ENCODE measurements around the gene PCGF1. TPM values are rescaled to one million over a fixed set of nuclear protein-coding genes. Genes with fewer than 3 reads are reported as not detected.

The PCGF1 gene
- total and polyA plus RNA-seq, 9 of the 15 experiments (the other 6 are each of a cell fraction or from before 2014, with no cell fraction given), result 20.3 to 45.7 (median 29.3) TPM

- Histone ChIP-seq H3K4me2 (ENCODE audit: insufficient read depth, low read length) (no peak overlapping the region), H3K9ac (ENCODE audit: insufficient read depth in 1 of 2, low read depth in 2 of 2, low read length in 2 of 2) (no peak overlapping the region), H2AFZ (ENCODE audit: low read depth, low read length) (no peak overlapping the region), H3K9me1 (ENCODE audit: control insufficient read depth, insufficient read depth, low read length) (no peaks in the 10 kb centered on the region), H3K9me3 (replicated peaks; ENCODE audit: control insufficient read depth, insufficient read depth, low read depth, low read length) (no peaks in the 10 kb centered on the region), H3K79me2 (ENCODE audit: control insufficient read depth, insufficient read depth, low read length) (peaks cover 25% of the 10 kb centered on the region), H4K20me1 (replicated peaks; ENCODE audit: control insufficient read depth, insufficient read depth, low read length) (no peaks in the 10 kb centered on the region; the same call in 1 of the 2 replicates), H3K4me1 (replicated peaks in 1 of 2; ENCODE audit: control insufficient read depth in 2 of 2, insufficient read depth in 2 of 2, low read length in 2 of 2) (peaks cover 8 to 23% of the 10 kb centered on the region in 2 experiments; a peak in 4 of 5 replicates), H3K27me3 (ENCODE audit: control insufficient read depth in 2 of 2, insufficient read depth in 2 of 2, low read length in 2 of 2) (no peaks in the 10 kb centered on the region), H3K4me3 (no peak overlapping the region), H3K36me3 (ENCODE audit: control insufficient read depth, insufficient read depth, low read length) (peaks cover 31% of the 10 kb centered on the region; the same call in 2 of the 3 replicates), H3K27ac (ENCODE audit: extremely low read depth, low read depth, low read length) (no peak overlapping the region)
- intact Hi-C loops (cut with micrococcal nuclease) (no loop called here), in situ Hi-C loops (cut with MboI) (loop anchor here (5.0 kb wide), 1 partner anchor 86 kb away; no protein-coding TSS in a partner anchor)
- FAIRE-seq (no peak), DNase-seq (ENCODE audit: extremely low read depth in 1 of 4, low spot score in 3 of 4) (no peak), ATAC-seq (no peak)
- no TSS peak for BruUV-seq (replicated peaks)
- ChIA-PET CTCF (ENCODE audit: low intra/inter-chr PET ratio) (no interaction called here), POLR2A (no interaction called here)
- 93% methylated on average over 2 of the region's 2 CpGs for WGBS (ENCODE audit: insufficient coverage, low coverage, missing lambda C conversion rate)
- TF ChIP-seq ZBTB34 (CRISPR knock-in tag; IDR thresholded peaks at IDR 0.05) (no peak), PBX2 (CRISPR knock-in tag; IDR thresholded peaks at IDR 0.05; ENCODE audit: low read depth) (no peak), PBX2 (tag; conservative IDR thresholded peaks at IDR 0.05; ENCODE audit: low read depth) (no peak), MTA3 (IDR thresholded peaks at IDR 0.05; ENCODE audit: borderline replicate concordance) (no peak), KLF16 (IDR thresholded peaks at IDR 0.05) (no peak), NFYB (IDR thresholded peaks at IDR 0.05; ENCODE audit: extremely low read depth, insufficient read length) (no peak), TAL1 (IDR thresholded peaks at IDR 0.05) (no peak), GABPA (tag; conservative IDR thresholded peaks at IDR 0.05; ENCODE audit: low read depth) (no peak), ZNF584 (CRISPR knock-in tag; IDR thresholded peaks at IDR 0.05; ENCODE audit: low read depth) (no peak), NCOA1 (IDR thresholded peaks at IDR 0.05; ENCODE audit: low read depth) (no peak), NFIC (IDR thresholded peaks at IDR 0.05) (no peak), ZNF449 (CRISPR knock-in tag; IDR thresholded peaks at IDR 0.05) (no peak), PRDM10 (IDR thresholded peaks at IDR 0.05; ENCODE audit: partially characterized antibody) (no peak), ZC3H8 (IDR thresholded peaks at IDR 0.05) (no peak), U2AF1 (optimal IDR thresholded peaks at IDR 0.05; ENCODE audit: low read depth, low read length) (no peak)
Measured at GRCh38 chr2:74486141-74486540, 21.4 kb downstream of the PCGF1 start.

All from K562 (cell line).